ENCODE results near the gene OR51I1. TPM values are rescaled to one million over a fixed set of nuclear protein-coding genes. Genes with fewer than 3 reads are reported as not detected.

The OR51I1 gene
- total RNA-seq, 1 experiment from 2014 or later, result not detected

DNA sequence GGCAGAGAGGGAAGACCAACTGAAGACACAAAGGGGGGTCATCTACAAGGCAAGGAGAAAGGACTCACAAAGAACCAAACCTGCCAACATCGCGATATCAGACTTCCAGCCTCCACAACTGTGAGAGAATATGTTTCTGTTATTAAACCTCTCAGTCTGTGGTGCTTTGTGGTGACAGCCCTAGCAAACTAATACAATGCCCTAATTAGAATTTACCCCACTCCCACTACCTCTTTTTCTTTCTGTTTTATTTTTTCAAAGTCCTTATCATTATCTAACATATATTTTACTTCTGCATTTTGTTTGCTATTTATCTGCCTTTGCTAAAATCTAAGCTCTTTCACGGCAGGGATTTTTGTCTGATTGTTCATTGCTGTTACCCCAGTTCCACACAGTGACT is 44.7 kb upstream of the OR51I1 start:
- TF ChIP-seq, protein P1, sequence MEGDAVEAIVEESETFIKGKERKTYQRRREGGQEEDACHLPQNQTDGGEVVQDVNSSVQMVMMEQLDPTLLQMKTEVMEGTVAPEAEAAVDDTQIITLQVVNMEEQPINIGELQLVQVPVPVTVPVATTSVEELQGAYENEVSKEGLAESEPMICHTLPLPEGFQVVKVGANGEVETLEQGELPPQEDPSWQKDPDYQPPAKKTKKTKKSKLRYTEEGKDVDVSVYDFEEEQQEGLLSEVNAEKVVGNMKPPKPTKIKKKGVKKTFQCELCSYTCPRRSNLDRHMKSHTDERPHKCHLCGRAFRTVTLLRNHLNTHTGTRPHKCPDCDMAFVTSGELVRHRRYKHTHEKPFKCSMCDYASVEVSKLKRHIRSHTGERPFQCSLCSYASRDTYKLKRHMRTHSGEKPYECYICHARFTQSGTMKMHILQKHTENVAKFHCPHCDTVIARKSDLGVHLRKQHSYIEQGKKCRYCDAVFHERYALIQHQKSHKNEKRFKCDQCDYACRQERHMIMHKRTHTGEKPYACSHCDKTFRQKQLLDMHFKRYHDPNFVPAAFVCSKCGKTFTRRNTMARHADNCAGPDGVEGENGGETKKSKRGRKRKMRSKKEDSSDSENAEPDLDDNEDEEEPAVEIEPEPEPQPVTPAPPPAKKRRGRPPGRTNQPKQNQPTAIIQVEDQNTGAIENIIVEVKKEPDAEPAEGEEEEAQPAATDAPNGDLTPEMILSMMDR (conservative IDR thresholded peaks at IDR 0.05), result no peak
- Histone ChIP-seq H3K27ac (ENCODE audit: insufficient read length, low read depth, low read length) (no peak overlapping the region), H2BK20ac (ENCODE audit: low read depth, low read length, poor library complexity, severe bottlenecking) (no peak overlapping the region), H3K79me1 (ENCODE audit: insufficient read depth, low read depth, low read length, poor library complexity, severe bottlenecking) (no peaks in the 10 kb centered on the region), H3K9ac (ENCODE audit: extremely low read depth, insufficient read length, low read length) (no peak overlapping the region), H3K56ac (ENCODE audit: insufficient read length, low read depth, low read length) (no peak overlapping the region), H4K5ac (ENCODE audit: insufficient read length, low read depth, low read length) (no peak overlapping the region), H4K91ac (ENCODE audit: insufficient read length, low read depth, low read length) (no peak overlapping the region), H3T11ph (ENCODE audit: low read length) (no peak overlapping the region), H2BK15ac (ENCODE audit: low read depth, low read length) (no peak overlapping the region), H2BK120ac (ENCODE audit: low read depth, low read length, poor library complexity, severe bottlenecking) (no peak overlapping the region), H3K14ac (ENCODE audit: insufficient read depth, low read length) (no peak overlapping the region), H4K8ac (replicated peaks; ENCODE audit: insufficient read length, low read depth, low read length) (no peak overlapping the region), H3K23ac (ENCODE audit: insufficient read length, low read depth, low read length) (no peak overlapping the region), H3K79me2 (ENCODE audit: insufficient read depth, low read length) (no peaks in the 10 kb centered on the region), H3K4me1 (ENCODE audit: insufficient read depth, low read length) (no peaks in the 10 kb centered on the region), H3K18ac (ENCODE audit: insufficient read length, low read depth, low read length) (no peak overlapping the region), H4K20me1 (ENCODE audit: control insufficient read depth, insufficient read depth, insufficient read length) (no peaks in the 10 kb centered on the region), H3K27me3 (ENCODE audit: insufficient read depth, low read length) (no peaks in the 10 kb centered on the region), H3K23me2 (ENCODE audit: insufficient read length, low read depth, low read length, poor library complexity, severe bottlenecking) (no peaks in the 10 kb centered on the region), H2AFZ (ENCODE audit: low read length) (no peak overlapping the region), H3K4ac (ENCODE audit: low read depth, low read length) (no peak overlapping the region), H2BK5ac (ENCODE audit: insufficient read length, low read length) (no peak overlapping the region), H3K9me3 (ENCODE audit: control insufficient read depth, low read depth, low read length) (no peaks in the 10 kb centered on the region), H2BK12ac (ENCODE audit: insufficient read length, low read depth, low read length) (no peak overlapping the region), H3K4me2 (ENCODE audit: insufficient read depth, insufficient read length, low read length) (no peak overlapping the region), H2AK5ac (ENCODE audit: insufficient read length, low read length) (no peak overlapping the region)
- peaks cover 0 to 3% of the 10 kb centered on the region in 2 experiments; a peak in 1 of 4 replicates for H3K4me1 Mint-ChIP-seq
- no peaks in the 10 kb centered on the region for H3K27me3 Mint-ChIP-seq (ENCODE audit: low read depth)
- H3K27ac Mint-ChIP-seq, result no peak overlapping the region
- no peaks in the 10 kb centered on the region for H3K36me3 Mint-ChIP-seq (ENCODE audit: insufficient read depth in 1 of 3, low read depth in 3 of 3)
- no peaks in the 10 kb centered on the region for H3K9me3 Mint-ChIP-seq
- no peak overlapping the region for H3K4me3 Mint-ChIP-seq
- no peak for DNase-seq
- WGBS (ENCODE audit: extremely low coverage, insufficient read length, low lambda C conversion rate), result no CpG with 5 or more reads among the region's 3 CpGs
